Hematopoietic multipotent progenitor cell treated with erythropoietin and hydrocortisone succinate and interleukin-3 and kit ligand, for 15 days (in vitro differentiated cells): ENCODE results near the gene TFAP2D.

Experiments
- DNase-seq: peaks from one replicate; pipeline ENCODE4 v3.0.0-alpha.2; 2015; ENCODE audit warnings: low spot score

Gene TFAP2D

GRCh38 chr6:50713226-50713625 lies at the start of gene TFAP2D:
TFAP2D (plus strand) TSS chr6:50713526; CDS start chr6:50714056, 530 bp downstream.
- DNase-seq: no peak

- DNase-seq: no peak
Observed at GRCh38 chr6:50663806-50664205, 49.5 kb upstream of the TFAP2D start.

- no peak for DNase-seq
Observed at GRCh38 chr6:50666089-50666488, 47.2 kb upstream of the TFAP2D start.

- DNase-seq: no peak
Observed at GRCh38 chr6:50681213-50681824, 32.0 kb upstream of the TFAP2D start.

- no peak for DNase-seq
Observed at GRCh38 chr6:50689210-50689609, 24.1 kb upstream of the TFAP2D start.

- DNase-seq: no peak
Observed at GRCh38 chr6:50691814-50692495, 21.4 kb upstream of the TFAP2D start.

- no peak for DNase-seq
Observed at GRCh38 chr6:50698546-50698945, 14.8 kb upstream of the TFAP2D start.

GRCh38 chr6:50699051-50699775 lies 14.1 kb upstream of the TFAP2D start:
- DNase-seq: no peak

- no peak for DNase-seq
Observed at GRCh38 chr6:50706575-50706974, 6.8 kb upstream of the TFAP2D start.

GRCh38 chr6:50707191-50707590 lies 6.1 kb upstream of the TFAP2D start:
- no peak for DNase-seq

- DNase-seq: no peak
Observed at GRCh38 chr6:50707652-50708300, 5.5 kb upstream of the TFAP2D start.

GRCh38 chr6:50708664-50709365 lies 4.5 kb upstream of the TFAP2D start:
- DNase-seq: no peak

GRCh38 chr6:50709366-50709734 lies 4.0 kb upstream of the TFAP2D start:
- no peak for DNase-seq

GRCh38 chr6:50711686-50712085 lies 1.6 kb upstream of the TFAP2D start:
- DNase-seq: no peak

- DNase-seq: no peak
Observed at GRCh38 chr6:50712291-50712690, 1.0 kb upstream of the TFAP2D start.

- no peak for DNase-seq
Observed at GRCh38 chr6:50713977-50714486, 706 bp downstream of the TFAP2D start.

- no peak for DNase-seq
Observed at GRCh38 chr6:50714487-50715379, 1.4 kb downstream of the TFAP2D start.

GRCh38 chr6:50716899-50717509 lies 3.7 kb downstream of the TFAP2D start:
- DNase-seq: no peak

GRCh38 chr6:50717734-50718457 lies 4.6 kb downstream of the TFAP2D start:
- no peak for DNase-seq

- DNase-seq: no peak
Observed at GRCh38 chr6:50718566-50718965, 5.2 kb downstream of the TFAP2D start.
